ENCODE data around the gene SCGN.

SCGN gene

GRCh38 chr6:25640891-25641290 is 11.1 kb upstream of the SCGN start:
- DNase-seq, result no peak

GRCh38 chr6:25641377-25641776 is 10.6 kb upstream of the SCGN start:
- DNase-seq, result no peak

- no peak for DNase-seq
These were observed 9.9 kb upstream of the SCGN start for GRCh38 chr6:25641940-25642666.

GRCh38 chr6:25642667-25643328 is 9.2 kb upstream of the SCGN start:
- no peak for DNase-seq

GRCh38 chr6:25645916-25646315 is 6.1 kb upstream of the SCGN start:
- no peak for DNase-seq

- no peak for DNase-seq
These were observed 2.4 kb upstream of the SCGN start for GRCh38 chr6:25649611-25650010.

- DNase-seq, result no peak
These were observed 3.7 kb downstream of the SCGN start for GRCh38 chr6:25655723-25656122.

GRCh38 chr6:25659633-25660368 is 7.8 kb downstream of the SCGN start:
- no peak for DNase-seq

- DNase-seq, result peak; percentile 51
These were observed 8.5 kb downstream of the SCGN start for GRCh38 chr6:25660512-25660911.

GRCh38 chr6:25661129-25661779 is 9.2 kb downstream of the SCGN start:
- no peak for DNase-seq

GRCh38 chr6:25665455-25665854 is 13.4 kb downstream of the SCGN start:
- DNase-seq, result no peak

- no peak for DNase-seq
These were observed 17.4 kb downstream of the SCGN start for GRCh38 chr6:25669413-25669812.

- DNase-seq, result no peak
These were observed 18.2 kb downstream of the SCGN start for GRCh38 chr6:25670208-25670607.

- no peak for DNase-seq
These were observed 18.9 kb downstream of the SCGN start for GRCh38 chr6:25670793-25671513.

GRCh38 chr6:25671652-25672051 is 19.6 kb downstream of the SCGN start:
- no peak for DNase-seq

GRCh38 chr6:25675167-25675566 is 23.2 kb downstream of the SCGN start:
- DNase-seq, result no peak

- no peak for DNase-seq
These were observed 24.8 kb downstream of the SCGN start for GRCh38 chr6:25676775-25677174.

- DNase-seq, result no peak
These were observed 29.8 kb downstream of the SCGN start for GRCh38 chr6:25681848-25682247.

GRCh38 chr6:25682324-25682723 is 30.3 kb downstream of the SCGN start:
- no peak for DNase-seq

GRCh38 chr6:25684565-25684964 is 32.5 kb downstream of the SCGN start:
- no peak for DNase-seq

GRCh38 chr6:25685251-25685650 is 33.2 kb downstream of the SCGN start:
- DNase-seq, result no peak

GRCh38 chr6:25685896-25686295 is 33.9 kb downstream of the SCGN start:
- DNase-seq, result no peak

- DNase-seq, result no peak
These were observed 34.8 kb downstream of the SCGN start for GRCh38 chr6:25686856-25687255.

Measured in activated CD8-positive, alpha-beta memory T cell treated with anti-CD3 and anti-CD28 coated beads, Interleukin-2, amount 50 U/mL, for 48 hours (primary cell).